Astrocyte of the hippocampus (primary cell): ENCODE results near the gene TTLL11.

ENCODE experiments used
- DNase-seq: peaks from one replicate; pipeline ENCODE4 v3.0.0; 2011; ENCODE audit warnings: low read depth, low spot score

Gene TTLL11

GRCh38 chr9:121857928-121858327, 235.2 kb downstream of the TTLL11 start:
- no peak for DNase-seq

GRCh38 chr9:121855476-121855875, 237.6 kb downstream of the TTLL11 start:
- DNase-seq = no peak

- no peak for DNase-seq
These were observed 239.3 kb downstream of the TTLL11 start for GRCh38 chr9:121853617-121854395.

GRCh38 chr9:121852651-121853616, 240.2 kb downstream of the TTLL11 start:
- DNase-seq = no peak

GRCh38 chr9:121852241-121852640, 240.9 kb downstream of the TTLL11 start:
- DNase-seq = no peak

- DNase-seq = no peak
These were observed 241.4 kb downstream of the TTLL11 start for GRCh38 chr9:121851641-121852091.

- DNase-seq = no peak
These were observed 242.7 kb downstream of the TTLL11 start for GRCh38 chr9:121850366-121850765.

- no peak for DNase-seq
These were observed 243.6 kb downstream of the TTLL11 start for GRCh38 chr9:121849554-121849953.

- DNase-seq = no peak
These were observed 248.5 kb downstream of the TTLL11 start for GRCh38 chr9:121844562-121844961.

GRCh38 chr9:121844098-121844497, 249.0 kb downstream of the TTLL11 start:
- DNase-seq = peak; percentile 54

- DNase-seq = peak; percentile 57
These were observed 250.5 kb downstream of the TTLL11 start for GRCh38 chr9:121842612-121842978.

GRCh38 chr9:121841771-121842611, 251.1 kb downstream of the TTLL11 start:
- peak; percentile 39 for DNase-seq

- no peak for DNase-seq
These were observed 252.0 kb downstream of the TTLL11 start for GRCh38 chr9:121840838-121841760.

- DNase-seq = no peak
These were observed 253.2 kb downstream of the TTLL11 start for GRCh38 chr9:121839726-121840500.

GRCh38 chr9:121838746-121839669, 254.1 kb downstream of the TTLL11 start:
- DNase-seq = peak; percentile 23

- no peak for DNase-seq
These were observed 255.8 kb downstream of the TTLL11 start for GRCh38 chr9:121837113-121837961.

GRCh38 chr9:121836366-121836885, 256.7 kb downstream of the TTLL11 start:
- no peak for DNase-seq
